WTC11 (cell line): ENCODE results near the gene APOD.
"Not testable (repeated sequence)": the region's sequence is repeated elsewhere in the genome, so short reads cannot be mapped to it uniquely, and the experiment has no call there.

Experiments
- ATF2 ChIP-seq: sonication (generic); formaldehyde crosslinking; IDR thresholded peaks from 2 replicates; pipeline ENCODE4 v1.8.1; 2022; ENCODE audit warnings: low read depth, missing genetic modification reagents, borderline replicate concordance
- CTCF ChIP-seq: fragments of 200-600 bp; IDR thresholded peaks from 2 replicates; pipeline ENCODE4 v1.8.0; 2022; ENCODE audit warnings: antibody characterized with exemption
- GABPB1 ChIP-seq: sonication (generic); formaldehyde crosslinking; IDR thresholded peaks from 2 replicates; pipeline ENCODE4 v1.8.1; 2023; ENCODE audit warnings: mild to moderate bottlenecking, missing genetic modification reagents
- PRRX2 ChIP-seq: fragments of 250-450 bp; sonication (Bioruptor Pico); IDR thresholded peaks from 2 replicates; pipeline ENCODE4 v1.8.0; 2021; ENCODE audit warnings: mild to moderate bottlenecking
- USF2 ChIP-seq: sonication (generic); formaldehyde crosslinking; IDR thresholded peaks from 2 replicates; pipeline ENCODE4 v1.8.1; 2023; ENCODE audit warnings: mild to moderate bottlenecking, missing genetic modification reagents, moderate library complexity
- ZNF396 ChIP-seq: fragments of 250-450 bp; sonication (Bioruptor Pico); IDR thresholded peaks from 2 replicates; pipeline ENCODE4 v1.8.0; 2021; ENCODE audit warnings: mild to moderate bottlenecking, moderate library complexity, borderline replicate concordance
- TF ChIP-seq, protein P1 (sequence below): sonication (generic); formaldehyde crosslinking; IDR thresholded peaks from 2 replicates; pipeline ENCODE4 v1.8.1; 2023; ENCODE audit warnings: mild to moderate bottlenecking, moderate library complexity, missing genetic modification reagents
- TF ChIP-seq, protein P2 (sequence below): sonication (generic); formaldehyde crosslinking; IDR thresholded peaks from 2 replicates; pipeline ENCODE4 v1.8.1; 2022; ENCODE audit warnings: missing genetic modification reagents, borderline replicate concordance

DNA sequence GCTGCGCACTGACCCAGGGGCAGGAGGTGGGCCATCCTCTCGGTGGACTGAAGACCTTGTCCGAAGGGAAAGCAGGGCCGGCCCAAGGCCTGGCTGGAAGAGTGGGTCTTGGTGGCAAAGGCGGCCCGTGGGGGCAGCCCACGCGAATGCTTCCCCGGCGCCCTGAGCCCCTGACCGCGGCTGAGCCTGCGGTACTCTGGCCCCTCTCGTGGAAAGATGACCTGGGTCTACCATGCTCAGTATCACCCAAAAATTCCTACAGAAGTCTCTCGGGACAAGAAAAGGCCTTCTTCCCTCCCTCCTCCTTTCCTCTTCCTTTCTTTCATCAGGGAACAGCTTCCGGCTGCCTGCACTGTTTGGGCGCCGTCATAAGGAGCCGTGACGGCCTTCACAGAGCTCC, 48.3 kb upstream of the APOD start:
- TF ChIP-seq CTCF; ATF2; GABPB1 (CRISPR knock-in tag); PRRX2 (CRISPR knock-in tag); USF2; ZNF396 (CRISPR knock-in tag): not testable (repeated sequence)
- TF ChIP-seq, protein P1, sequence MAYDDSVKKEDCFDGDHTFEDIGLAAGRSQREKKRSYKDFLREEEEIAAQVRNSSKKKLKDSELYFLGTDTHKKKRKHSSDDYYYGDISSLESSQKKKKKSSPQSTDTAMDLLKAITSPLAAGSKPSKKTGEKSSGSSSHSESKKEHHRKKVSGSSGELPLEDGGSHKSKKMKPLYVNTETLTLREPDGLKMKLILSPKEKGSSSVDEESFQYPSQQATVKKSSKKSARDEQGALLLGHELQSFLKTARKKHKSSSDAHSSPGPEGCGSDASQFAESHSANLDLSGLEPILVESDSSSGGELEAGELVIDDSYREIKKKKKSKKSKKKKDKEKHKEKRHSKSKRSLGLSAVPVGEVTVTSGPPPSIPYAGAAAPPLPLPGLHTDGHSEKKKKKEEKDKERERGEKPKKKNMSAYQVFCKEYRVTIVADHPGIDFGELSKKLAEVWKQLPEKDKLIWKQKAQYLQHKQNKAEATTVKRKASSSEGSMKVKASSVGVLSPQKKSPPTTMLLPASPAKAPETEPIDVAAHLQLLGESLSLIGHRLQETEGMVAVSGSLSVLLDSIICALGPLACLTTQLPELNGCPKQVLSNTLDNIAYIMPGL (CRISPR knock-in tag), result not testable (repeated sequence)
- TF ChIP-seq, protein P2, sequence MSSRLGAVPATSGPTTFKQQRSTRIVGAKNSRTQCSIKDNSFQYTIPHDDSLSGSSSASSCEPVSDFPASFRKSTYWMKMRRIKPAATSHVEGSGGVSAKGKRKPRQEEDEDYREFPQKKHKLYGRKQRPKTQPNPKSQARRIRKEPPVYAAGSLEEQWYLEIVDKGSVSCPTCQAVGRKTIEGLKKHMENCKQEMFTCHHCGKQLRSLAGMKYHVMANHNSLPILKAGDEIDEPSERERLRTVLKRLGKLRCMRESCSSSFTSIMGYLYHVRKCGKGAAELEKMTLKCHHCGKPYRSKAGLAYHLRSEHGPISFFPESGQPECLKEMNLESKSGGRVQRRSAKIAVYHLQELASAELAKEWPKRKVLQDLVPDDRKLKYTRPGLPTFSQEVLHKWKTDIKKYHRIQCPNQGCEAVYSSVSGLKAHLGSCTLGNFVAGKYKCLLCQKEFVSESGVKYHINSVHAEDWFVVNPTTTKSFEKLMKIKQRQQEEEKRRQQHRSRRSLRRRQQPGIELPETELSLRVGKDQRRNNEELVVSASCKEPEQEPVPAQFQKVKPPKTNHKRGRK (CRISPR knock-in tag), result not testable (repeated sequence)
